ENCODE results near the gene ZNF366. TPM values are rescaled to one million over a fixed set of nuclear protein-coding genes. Genes with fewer than 3 reads are reported as not detected.

The ZNF366 gene
- total RNA-seq, 2 experiments from 2014 or later: not detected

DNA sequence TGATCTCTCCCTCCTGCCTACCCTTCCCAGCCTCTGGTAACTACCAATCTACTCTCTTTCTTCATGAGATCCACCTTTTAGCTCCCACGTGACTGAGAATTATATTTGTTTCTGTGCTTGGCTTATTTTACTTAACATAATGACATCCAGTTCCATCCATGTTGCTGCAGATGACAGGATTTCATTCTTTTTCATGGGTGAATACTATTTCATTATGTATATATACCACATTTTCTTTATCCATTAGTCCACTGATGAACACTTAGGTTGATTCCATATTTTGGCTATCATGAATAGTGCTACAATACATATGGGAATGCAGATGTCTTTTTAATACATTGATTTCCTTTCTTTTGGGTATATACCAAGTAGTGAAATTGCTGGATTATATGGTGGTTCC is 35.5 kb upstream of the ZNF366 start:
- intact Hi-C loops (cut with micrococcal nuclease; ENCODE audit: unreplicated experiment): no loop called here
- CTCF ChIA-PET (ENCODE audit: unreplicated experiment): no interaction called here

DNA sequence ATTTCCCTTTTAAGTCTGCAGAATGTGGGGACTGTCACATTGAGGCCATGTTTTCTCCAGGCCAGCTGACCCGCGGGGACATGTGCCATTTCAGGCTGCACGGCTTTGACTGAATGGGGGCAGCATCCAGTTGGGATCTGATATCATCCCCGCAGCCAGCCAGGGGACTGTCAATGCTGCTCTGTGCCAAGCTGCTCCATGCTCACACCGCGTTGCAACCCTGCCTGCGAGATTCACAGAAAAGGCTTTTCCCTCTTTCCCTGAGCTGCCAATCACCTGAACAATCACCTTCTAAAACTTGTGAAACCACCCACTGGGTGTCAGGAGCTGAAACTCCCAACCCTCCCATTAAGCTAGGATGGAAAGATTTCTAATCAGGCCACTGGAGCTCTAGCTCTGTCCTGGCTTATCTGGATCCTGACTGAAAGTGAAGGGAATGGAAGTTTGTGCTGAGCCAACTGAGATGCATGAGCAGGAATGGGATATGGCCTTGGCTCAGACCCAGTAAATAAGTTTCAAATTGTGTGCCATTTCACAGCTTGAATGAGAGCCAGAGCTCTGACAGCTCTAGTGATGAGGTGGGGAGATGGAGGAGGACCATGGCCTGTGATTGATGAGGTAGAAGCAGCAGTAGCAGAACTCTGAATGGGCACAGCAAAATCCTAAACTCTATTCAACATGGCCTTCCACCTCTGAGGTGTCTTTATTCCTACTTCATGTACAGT is 34.5 kb upstream of the ZNF366 start:
- no peaks in the 10 kb centered on the region for H3K79me2 ChIP-seq (ENCODE audit: insufficient read depth, low read depth, low read length)
- DNase-seq (ENCODE audit: low spot score): no peak
- H3K4me1 ChIP-seq (ENCODE audit: insufficient read depth, low read length, poor library complexity, severe bottlenecking): no peaks in the 10 kb centered on the region
- H2AFZ ChIP-seq (ENCODE audit: low read length): no peak overlapping the region
- no peak for TF ChIP-seq EZH2phosphoT487 (IDR thresholded peaks at IDR 0.05; ENCODE audit: borderline replicate concordance, low read depth, low read length)
- TF ChIP-seq, protein P1, sequence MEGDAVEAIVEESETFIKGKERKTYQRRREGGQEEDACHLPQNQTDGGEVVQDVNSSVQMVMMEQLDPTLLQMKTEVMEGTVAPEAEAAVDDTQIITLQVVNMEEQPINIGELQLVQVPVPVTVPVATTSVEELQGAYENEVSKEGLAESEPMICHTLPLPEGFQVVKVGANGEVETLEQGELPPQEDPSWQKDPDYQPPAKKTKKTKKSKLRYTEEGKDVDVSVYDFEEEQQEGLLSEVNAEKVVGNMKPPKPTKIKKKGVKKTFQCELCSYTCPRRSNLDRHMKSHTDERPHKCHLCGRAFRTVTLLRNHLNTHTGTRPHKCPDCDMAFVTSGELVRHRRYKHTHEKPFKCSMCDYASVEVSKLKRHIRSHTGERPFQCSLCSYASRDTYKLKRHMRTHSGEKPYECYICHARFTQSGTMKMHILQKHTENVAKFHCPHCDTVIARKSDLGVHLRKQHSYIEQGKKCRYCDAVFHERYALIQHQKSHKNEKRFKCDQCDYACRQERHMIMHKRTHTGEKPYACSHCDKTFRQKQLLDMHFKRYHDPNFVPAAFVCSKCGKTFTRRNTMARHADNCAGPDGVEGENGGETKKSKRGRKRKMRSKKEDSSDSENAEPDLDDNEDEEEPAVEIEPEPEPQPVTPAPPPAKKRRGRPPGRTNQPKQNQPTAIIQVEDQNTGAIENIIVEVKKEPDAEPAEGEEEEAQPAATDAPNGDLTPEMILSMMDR (conservative IDR thresholded peaks at IDR 0.05; ENCODE audit: low read length): no peak
- no peaks in the 10 kb centered on the region for H3K9me2 ChIP-seq (ENCODE audit: insufficient read depth, low read length)
- no peak overlapping the region for H3K4me2 ChIP-seq (ENCODE audit: low read length)
- no peak overlapping the region for H3K27ac ChIP-seq (ENCODE audit: low read depth, low read length, poor library complexity, severe bottlenecking)
- no TSS peak for BruUV-seq (replicated peaks)
- no peak overlapping the region for H3K4me3 ChIP-seq (ENCODE audit: low read depth, low read length, poor library complexity, severe bottlenecking)
- no peaks in the 10 kb centered on the region for H4K20me1 ChIP-seq (ENCODE audit: insufficient read depth, low read length)
- H3K9me3 ChIP-seq (ENCODE audit: low read length): no peaks in the 10 kb centered on the region
- CTCF ChIA-PET (ENCODE audit: unreplicated experiment): no interaction called here
- POLR2A ChIA-PET: no interaction called here
- no peaks in the 10 kb centered on the region for H3K36me3 ChIP-seq (ENCODE audit: insufficient read depth, low read length)
- intact Hi-C loops (cut with micrococcal nuclease; ENCODE audit: unreplicated experiment): no loop called here

More for the DNA sequence above, 35.5 kb upstream of the ZNF366 start:
- BruUV-seq (replicated peaks): no TSS peak
- no peaks in the 10 kb centered on the region for H3K79me2 ChIP-seq (ENCODE audit: insufficient read depth, low read depth, low read length)
- DNase-seq (ENCODE audit: low spot score): no peak
- POLR2A ChIA-PET: no interaction called here
- H2AFZ ChIP-seq (ENCODE audit: low read length): no peak overlapping the region
- no peaks in the 10 kb centered on the region for H3K36me3 ChIP-seq (ENCODE audit: insufficient read depth, low read length)
- H3K4me3 ChIP-seq (ENCODE audit: low read depth, low read length, poor library complexity, severe bottlenecking): no peak overlapping the region
- H3K4me1 ChIP-seq (ENCODE audit: insufficient read depth, low read length, poor library complexity, severe bottlenecking): no peaks in the 10 kb centered on the region
- H3K9me3 ChIP-seq (ENCODE audit: low read length): no peaks in the 10 kb centered on the region
- H3K9me2 ChIP-seq (ENCODE audit: insufficient read depth, low read length): no peaks in the 10 kb centered on the region
- H3K27ac ChIP-seq (ENCODE audit: low read depth, low read length, poor library complexity, severe bottlenecking): no peak overlapping the region
- H4K20me1 ChIP-seq (ENCODE audit: insufficient read depth, low read length): no peaks in the 10 kb centered on the region
- TF ChIP-seq, protein P1 (conservative IDR thresholded peaks at IDR 0.05; ENCODE audit: low read length): no peak
- TF ChIP-seq EZH2phosphoT487 (IDR thresholded peaks at IDR 0.05; ENCODE audit: borderline replicate concordance, low read depth, low read length): no peak
- H3K4me2 ChIP-seq (ENCODE audit: low read length): no peak overlapping the region

DNA sequence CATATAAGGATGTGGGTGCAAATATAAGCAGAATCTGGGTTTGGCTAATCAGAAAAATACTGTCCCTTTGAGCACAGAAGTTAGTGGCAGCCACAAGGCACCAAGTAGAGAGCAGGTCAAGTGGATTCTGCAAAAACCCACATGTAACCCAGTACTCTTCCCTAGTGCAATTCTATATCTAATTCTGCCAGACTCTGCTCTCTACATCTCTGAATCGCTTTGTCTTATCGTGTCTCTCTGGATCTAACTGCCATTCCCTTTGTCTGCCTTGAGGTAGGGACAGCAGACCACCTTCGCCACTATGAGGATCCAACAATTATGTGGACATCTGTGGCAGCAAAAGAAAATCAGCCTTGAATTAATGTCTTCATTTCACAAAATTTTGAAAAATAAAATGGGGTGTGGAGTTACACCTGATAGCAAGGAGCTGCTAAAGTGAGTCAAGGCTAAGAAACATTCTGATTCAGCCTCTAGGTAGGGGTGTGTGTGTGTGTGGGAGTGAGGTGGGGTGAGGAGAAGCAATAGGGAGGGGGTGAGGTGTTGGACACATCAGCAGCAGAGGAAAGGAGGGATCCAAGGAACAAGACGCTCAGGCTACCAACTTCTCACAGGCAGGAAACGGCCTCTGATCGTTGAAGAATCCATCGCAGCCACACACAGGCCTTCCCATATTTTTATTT is 33.7 kb upstream of the ZNF366 start:
- Histone ChIP-seq H3K4me3 (ENCODE audit: low read depth, low read length, poor library complexity, severe bottlenecking) (no peak overlapping the region), H2AFZ (ENCODE audit: low read length) (no peak overlapping the region), H3K4me2 (ENCODE audit: low read length) (no peak overlapping the region), H3K36me3 (ENCODE audit: insufficient read depth, low read length) (no peaks in the 10 kb centered on the region), H3K9me2 (ENCODE audit: insufficient read depth, low read length) (no peaks in the 10 kb centered on the region), H3K79me2 (ENCODE audit: insufficient read depth, low read depth, low read length) (no peaks in the 10 kb centered on the region), H3K27ac (ENCODE audit: low read depth, low read length, poor library complexity, severe bottlenecking) (no peak overlapping the region), H4K20me1 (ENCODE audit: insufficient read depth, low read length) (no peaks in the 10 kb centered on the region), H3K4me1 (ENCODE audit: insufficient read depth, low read length, poor library complexity, severe bottlenecking) (no peaks in the 10 kb centered on the region), H3K9me3 (ENCODE audit: low read length) (no peaks in the 10 kb centered on the region)
- CTCF ChIA-PET (ENCODE audit: unreplicated experiment): no interaction called here
- TF ChIP-seq, protein P1 (conservative IDR thresholded peaks at IDR 0.05; ENCODE audit: low read length): no peak
- no peak for TF ChIP-seq EZH2phosphoT487 (IDR thresholded peaks at IDR 0.05; ENCODE audit: borderline replicate concordance, low read depth, low read length)
- POLR2A ChIA-PET: no interaction called here
- no peak for DNase-seq (ENCODE audit: low spot score)
- BruUV-seq (replicated peaks): no TSS peak
- intact Hi-C loops (cut with micrococcal nuclease; ENCODE audit: unreplicated experiment): no loop called here
